T1000 (cell line): Measurements from ENCODE around the gene EPC2.
A peak's percentile ranks its signal among the peaks of the same experiment; 100 is the strongest.

Experiments used
- DNase-seq: peaks from one replicate; lab custom pipeline; 2025; ENCODE audit warnings: mixed read lengths; lab: John Stamatoyannopoulos, UW

EPC2 gene

GRCh38 chr2:148643998-148644882, at the start of gene EPC2:
EPC2 (plus strand) TSS chr2:148644751; CDS start chr2:148645018, 267 bp downstream.
- peak; percentile 69 for DNase-seq

GRCh38 chr2:148596018-148596417, 48.5 kb upstream of the EPC2 start:
- no peak for DNase-seq

GRCh38 chr2:148599109-148599991, 45.2 kb upstream of the EPC2 start:
- no peak for DNase-seq

GRCh38 chr2:148602885-148603561, 41.5 kb upstream of the EPC2 start:
- DNase-seq: no peak

GRCh38 chr2:148603562-148603920, 41.0 kb upstream of the EPC2 start:
- no peak for DNase-seq

- DNase-seq: no peak
These were observed 39.6 kb upstream of the EPC2 start for GRCh38 chr2:148604927-148605326.

- DNase-seq: no peak
These were observed 37.0 kb upstream of the EPC2 start for GRCh38 chr2:148607566-148607965.

- DNase-seq: no peak
These were observed 31.1 kb upstream of the EPC2 start for GRCh38 chr2:148613231-148614013.

- no peak for DNase-seq
These were observed 30.6 kb upstream of the EPC2 start for GRCh38 chr2:148614014-148614321.

GRCh38 chr2:148614322-148615049, 30.1 kb upstream of the EPC2 start:
- DNase-seq: peak; percentile 34

GRCh38 chr2:148615381-148615841, 29.1 kb upstream of the EPC2 start:
- DNase-seq: no peak

GRCh38 chr2:148616662-148617061, 27.9 kb upstream of the EPC2 start:
- no peak for DNase-seq

GRCh38 chr2:148617219-148617618, 27.3 kb upstream of the EPC2 start:
- no peak for DNase-seq

- no peak for DNase-seq
These were observed 24.9 kb upstream of the EPC2 start for GRCh38 chr2:148619560-148620195.

GRCh38 chr2:148622366-148622765, 22.2 kb upstream of the EPC2 start:
- no peak for DNase-seq

GRCh38 chr2:148623086-148623485, 21.5 kb upstream of the EPC2 start:
- no peak for DNase-seq

- DNase-seq: no peak
These were observed 17.3 kb upstream of the EPC2 start for GRCh38 chr2:148627224-148627623.

GRCh38 chr2:148634749-148635148, 9.8 kb upstream of the EPC2 start:
- DNase-seq: no peak

GRCh38 chr2:148638543-148638942, 6.0 kb upstream of the EPC2 start:
- no peak for DNase-seq

- DNase-seq: no peak
These were observed 3.8 kb upstream of the EPC2 start for GRCh38 chr2:148640767-148641166.
